HCT116 (cell line): ENCODE data around the gene GPBAR1. TPM values are rescaled to one million over a fixed set of nuclear protein-coding genes. Genes with fewer than 3 reads are reported as not detected.
"Not testable (repeated sequence)": the region's sequence is repeated elsewhere in the genome, so short reads cannot be mapped to it uniquely, and the experiment has no call there.

Experiments used
- ATAC-seq: fragments of 200-7000 bp; cut with Tn5 transposase; 2 replicates; pipeline ENCODE4 v1.9.1; 2020; ENCODE audit warnings: mild to moderate bottlenecking, moderate library complexity
- BruUV-seq: library from RNA; stranded (reverse); fragments of 400-500 nt; replicated peaks from 2 replicates; lab custom pipeline; 2021; lab: Mats Ljungman, UMichigan
- CTCF ChIA-PET: fragments of 300-600 bp; sonication (Branson Sonifier 250); formaldehyde crosslinking; loops from one replicate; lab custom pipeline; 2021; ENCODE audit warnings: antibody characterized with exemption; lab: Charles Lee
- POLR2A ChIA-PET: fragments of 300-600, 350-600 bp; sonication (Branson Sonifier 250); formaldehyde crosslinking; loops from one replicate; lab custom pipeline; 2021; ENCODE audit warnings: antibody characterized with exemption; lab: Charles Lee
- RAD21 ChIA-PET, 2 experiments: fragments of 300-600 bp; sonication (Branson Sonifier 250); formaldehyde crosslinking; loops; one replicate each; lab custom pipeline; 2023; ENCODE audit warnings: low total read pairs in 2 of 2; ENCODE audit not compliant: uncharacterized antibody in 2 of 2, unreplicated experiment in 2 of 2, low non-redundant PET in 1 of 2; lab: Charles Lee
- DNase-seq: peaks from one replicate; pipeline ENCODE4 v3.0.0-alpha.2; 2010; ENCODE audit warnings: low read depth, low spot score
- H2AFZ ChIP-seq: fragments of 200-600 bp; shearing (Covaris generic), sonication (generic); 2 replicates; pipeline ENCODE4 v1.6.1; 2017; ENCODE audit warnings: low read depth, mixed run types, mixed read lengths, antibody characterized with exemption, low read length; ENCODE audit not compliant: poor library complexity, severe bottlenecking
- H3K27ac ChIP-seq: 2 replicates; pipeline ENCODE4 v1.5.1; 2012; ENCODE audit warnings: low read depth, low read length
- H3K27me3 ChIP-seq: fragments of 200-600 bp; sonication (generic); 2 replicates; pipeline ENCODE4 v1.6.1; 2016; ENCODE audit warnings: mixed run types, low read length, mixed read lengths; ENCODE audit not compliant: insufficient read depth
- H3K36me3 ChIP-seq, 2 experiments: fragments of 200-500 bp in 1 of 2; fragments of 200-600 bp in 1 of 2; sonication (Bioruptor generic) in 1 of 2; sonication (generic) in 1 of 2; 2 replicates each; pipeline versions ENCODE4 v1.5.1 to v1.6.1; 2014 to 2016; ENCODE audit warnings: low read length in 2 of 2, inconsistent platforms in 1 of 2, mixed read lengths in 1 of 2, mixed run types in 1 of 2; ENCODE audit not compliant: insufficient read depth in 2 of 2, control insufficient read depth in 1 of 2
- H3K4me1 ChIP-seq, 2 experiments: fragments of 200-600 bp in 1 of 2; sonication (generic) in 1 of 2; 2 replicates each; pipeline versions ENCODE4 v1.5.1 to v1.6.1; 2012 to 2017; ENCODE audit warnings: low read length in 2 of 2, inconsistent platforms in 1 of 2, mild to moderate bottlenecking in 1 of 2, mixed read lengths in 1 of 2, mixed run types in 1 of 2, moderate library complexity in 1 of 2; ENCODE audit not compliant: insufficient read depth in 2 of 2, control insufficient read depth in 1 of 2
- H3K4me2 ChIP-seq: fragments of 200-600 bp; sonication (generic); 2 replicates; pipeline ENCODE4 v1.6.1; 2017; ENCODE audit warnings: mixed run types, low read length, mixed read lengths
- H3K4me3 ChIP-seq, 2 experiments: fragments of 200-600 bp in 1 of 2; sonication (generic) in 1 of 2; replicated peaks in 1 of 2; 2 replicates each; pipeline ENCODE4 v1.5.1; 2011 to 2016; ENCODE audit warnings: low read length in 2 of 2, control low read depth in 1 of 2, low read depth in 1 of 2, mild to moderate bottlenecking in 1 of 2, mixed read lengths in 1 of 2, mixed run types in 1 of 2
- H3K79me2 ChIP-seq: fragments of 200-600 bp; sonication (generic); 2 replicates; pipeline ENCODE4 v1.6.1; 2017; ENCODE audit warnings: mild to moderate bottlenecking, mixed run types, low read length, moderate library complexity, mixed read lengths; ENCODE audit not compliant: insufficient read depth
- H3K9ac ChIP-seq: fragments of 200-600 bp; sonication (generic); 2 replicates; pipeline ENCODE4 v1.6.1; 2016; ENCODE audit warnings: low read length, mixed read lengths
- H3K9me2 ChIP-seq: fragments of 200-600 bp; sonication (generic), shearing (Covaris generic); 2 replicates; pipeline ENCODE4 v1.6.1; 2017; ENCODE audit warnings: mixed run types, mild to moderate bottlenecking, moderate library complexity; ENCODE audit not compliant: insufficient read depth
- H3K9me3 ChIP-seq, 2 experiments: fragments of 200-500 bp in 1 of 2; fragments of 200-600 bp in 1 of 2; sonication (Bioruptor generic) in 1 of 2; sonication (generic) in 1 of 2; 2 replicates each; pipeline ENCODE4 v1.6.1; 2014 to 2017; ENCODE audit warnings: low read length in 2 of 2, mixed read lengths in 2 of 2, inconsistent platforms in 1 of 2, low read depth in 1 of 2, mild to moderate bottlenecking in 1 of 2, mixed run types in 1 of 2, moderate library complexity in 1 of 2; ENCODE audit not compliant: control insufficient read depth in 1 of 2, insufficient read depth in 1 of 2
- H4K20me1 ChIP-seq: fragments of 200-600 bp; sonication (generic), shearing (Covaris generic); 2 replicates; pipeline ENCODE4 v1.6.1; 2017; ENCODE audit warnings: mixed run types, mild to moderate bottlenecking, moderate library complexity; ENCODE audit not compliant: insufficient read depth
- CEBPB ChIP-seq: IDR thresholded peaks from 2 replicates; pipeline ENCODE4 v1.6.1; 2012; ENCODE audit warnings: low read depth
- YY1 ChIP-seq: IDR thresholded peaks from 2 replicates; pipeline ENCODE4 v1.6.1; 2011; ENCODE audit warnings: low read length, low read depth, moderate library complexity, mild to moderate bottlenecking; ENCODE audit not compliant: insufficient replicate concordance; ENCODE audit errors: extremely low read depth
- intact Hi-C: fragments of 100-400 bp; cut with micrococcal nuclease; formaldehyde crosslinking; loops from 2 replicates; pipeline ENCODE4 v1.10.0; 2022
- total RNA-seq: library from RNA; stranded (reverse); gene quantifications from one replicate; pipeline ENCODE4 v1.2.1, GENCODE V29; 2021; ENCODE audit not compliant: unreplicated experiment
- TF ChIP-seq, protein P1 (sequence below), 3 experiments: fragments of 200-600 bp in 1 of 3; sonication (generic) in 1 of 3; IDR thresholded peaks in 2 of 3; conservative IDR thresholded peaks in 1 of 3; 2 replicates each; pipeline ENCODE4 v1.5.1; 2012 to 2017; ENCODE audit warnings: low read depth in 2 of 3, low read length in 2 of 3, antibody characterized with exemption in 1 of 3, borderline replicate concordance in 1 of 3, control low read depth in 1 of 3, mild to moderate bottlenecking in 1 of 3, mixed read lengths in 1 of 3, mixed run types in 1 of 3, moderate library complexity in 1 of 3; ENCODE audit not compliant: insufficient read depth in 1 of 3

GPBAR1 gene
- total RNA-seq, 1 experiment from 2014 or later: 0.27 TPM

- POLR2A ChIA-PET: no interaction called here
- Histone ChIP-seq H3K27me3 (no peaks in the 10 kb centered on the region), H3K4me3 (no peak overlapping the region), H2AFZ (no peak overlapping the region), H3K36me3 (peaks cover 21 to 29% of the 10 kb centered on the region in 2 experiments; a peak in 3 of 4 replicates), H3K4me1 (peaks cover 13 to 28% of the 10 kb centered on the region in 2 experiments), H3K9ac (no peak overlapping the region), H3K9me3 (no peaks in the 10 kb centered on the region), H3K27ac (peak overlapping the region; percentile 34), H3K9me2 (no peaks in the 10 kb centered on the region), H3K4me2 (peak overlapping the region; percentile 14; the same call in 1 of the 2 replicates), H4K20me1 (no peaks in the 10 kb centered on the region), H3K79me2 (peaks cover 23% of the 10 kb centered on the region)
- CTCF ChIA-PET: interaction anchor here (0.6 to 2.9 kb wide), 11 partner anchors 9 to 487 kb away, joined by 3 to 22 read pairs (median 4); partner anchors contain the start of genes CATIP and CTDSP1
- ATAC-seq: peak; percentile 43
- no TSS peak for BruUV-seq
- TF ChIP-seq, protein P1, sequence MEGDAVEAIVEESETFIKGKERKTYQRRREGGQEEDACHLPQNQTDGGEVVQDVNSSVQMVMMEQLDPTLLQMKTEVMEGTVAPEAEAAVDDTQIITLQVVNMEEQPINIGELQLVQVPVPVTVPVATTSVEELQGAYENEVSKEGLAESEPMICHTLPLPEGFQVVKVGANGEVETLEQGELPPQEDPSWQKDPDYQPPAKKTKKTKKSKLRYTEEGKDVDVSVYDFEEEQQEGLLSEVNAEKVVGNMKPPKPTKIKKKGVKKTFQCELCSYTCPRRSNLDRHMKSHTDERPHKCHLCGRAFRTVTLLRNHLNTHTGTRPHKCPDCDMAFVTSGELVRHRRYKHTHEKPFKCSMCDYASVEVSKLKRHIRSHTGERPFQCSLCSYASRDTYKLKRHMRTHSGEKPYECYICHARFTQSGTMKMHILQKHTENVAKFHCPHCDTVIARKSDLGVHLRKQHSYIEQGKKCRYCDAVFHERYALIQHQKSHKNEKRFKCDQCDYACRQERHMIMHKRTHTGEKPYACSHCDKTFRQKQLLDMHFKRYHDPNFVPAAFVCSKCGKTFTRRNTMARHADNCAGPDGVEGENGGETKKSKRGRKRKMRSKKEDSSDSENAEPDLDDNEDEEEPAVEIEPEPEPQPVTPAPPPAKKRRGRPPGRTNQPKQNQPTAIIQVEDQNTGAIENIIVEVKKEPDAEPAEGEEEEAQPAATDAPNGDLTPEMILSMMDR (IDR thresholded peaks at IDR 0.05 in 2 of 3, conservative IDR thresholded peaks at IDR 0.05 in 1 of 3; ENCODE audit: borderline replicate concordance in 1 of 3, insufficient read depth in 1 of 3, low read depth in 2 of 3, low read length in 2 of 3): peak in 2 of 3 experiments; percentile 87 to 92; a peak in 4 of 6 replicates
- TF ChIP-seq CEBPB (no peak), YY1 (peak; percentile 26)
- intact Hi-C loops: loop anchor here (1.0 to 5.0 kb wide), 5 partner anchors 85 to 574 kb away; no protein-coding TSS in a partner anchor
- RAD21 ChIA-PET: interaction anchor here in 1 of 2 experiments (1.2 kb wide), 1 partner anchor 14 kb away, joined by 3 read pairs; no protein-coding TSS in a partner anchor
- peak; percentile 85 for DNase-seq
Observed at GRCh38 chr2:218272531-218273212, 11.9 kb downstream of the GPBAR1 start.

- DNase-seq, H3K9me2 ChIP-seq, BruUV-seq, H3K27me3 ChIP-seq, H3K4me3 ChIP-seq, H3K9me3 ChIP-seq, ATAC-seq, H2AFZ ChIP-seq, H4K20me1 ChIP-seq, H3K9ac ChIP-seq: not testable (repeated sequence)
- Histone ChIP-seq H3K27ac (peak overlapping the region; percentile 34), H3K4me2 (peak overlapping the region; percentile 14; the same call in 1 of the 2 replicates), H3K4me1 (peaks cover 13 to 28% of the 10 kb centered on the region in 2 experiments), H3K79me2 (peaks cover 23% of the 10 kb centered on the region), H3K36me3 (peaks cover 24 to 35% of the 10 kb centered on the region in 2 experiments; a peak in 3 of 4 replicates)
- intact Hi-C loops: loop anchor here (2.0 to 5.0 kb wide), 2 partner anchors 86 to 573 kb away; no protein-coding TSS in a partner anchor
- ChIA-PET CTCF (interaction anchor here (0.6 to 1.4 kb wide), 8 partner anchors 9 to 127 kb away, joined by 3 to 6 read pairs (median 4); partner anchors contain the start of genes CATIP and CTDSP1), POLR2A (interaction anchor here (3.0 kb wide), 1 partner anchor 14 kb away, joined by 10 read pairs; no protein-coding TSS in a partner anchor), RAD21 (interaction anchor here in 1 of 2 experiments (1.2 kb wide), 1 partner anchor 13 kb away, joined by 3 read pairs; no protein-coding TSS in a partner anchor)
Observed at GRCh38 chr2:218273214-218273907, 12.5 kb downstream of the GPBAR1 start.
